Liver (tissue), 3 donors: Measurements from ENCODE around the gene PBX4.

Experiments used
- ATF3 ChIP-seq: IDR thresholded peaks from 2 replicates; pipeline ENCODE4 v1.6.1; 2016; ENCODE audit warnings: antibody characterized with exemption
- CTCF ChIP-seq: fragments of 150-350 bp; IDR thresholded peaks from 2 replicates; pipeline ENCODE4 v1.5.1; 2017; ENCODE audit warnings: improper control_type of control experiment, low read depth, low read length; ENCODE audit not compliant: missing input control
- REST ChIP-seq: IDR thresholded peaks from 2 replicates; pipeline ENCODE4 v1.6.1; 2016; ENCODE audit warnings: antibody characterized with exemption, mild to moderate bottlenecking
- TAF1 ChIP-seq: conservative IDR thresholded peaks from 2 replicates; pipeline ENCODE4 v1.6.1; 2016; ENCODE audit warnings: antibody characterized with exemption, mild to moderate bottlenecking
- YY1 ChIP-seq: IDR thresholded peaks from 2 replicates; pipeline ENCODE4 v1.6.1; 2016; ENCODE audit warnings: antibody characterized with exemption, mild to moderate bottlenecking
- donor health status: healthy.
- donor health status: healthy.

- no peak for TF ChIP-seq REST
- no peak for TF ChIP-seq CTCF
- no peak for TF ChIP-seq YY1
- TF ChIP-seq ATF3: no peak
- no peak for TF ChIP-seq TAF1
Observed at GRCh38 chr19:19517235-19517619, 101.3 kb downstream of the PBX4 start.
